Ovary (tissue), 3 donors: ENCODE data around the gene ZBTB14.

Experiments
- CTCF ChIP-seq, 3 donors: fragments of 450-650 bp in 2 of 3; fragments of 200-600 bp in 1 of 3; IDR thresholded peaks; one replicate each; pipeline versions ENCODE4 v1.5.1 to v1.8.0; 2016 to 2022; ENCODE audit warnings: antibody characterized with exemption in 3 of 3, mild to moderate bottlenecking in 1 of 3
- EP300 ChIP-seq: sonication (generic); formaldehyde crosslinking; IDR thresholded peaks from one replicate; pipeline ENCODE4 v1.6.1; 2017; ENCODE audit warnings: antibody characterized with exemption
- POLR2A ChIP-seq: fragments of 450-650 bp; IDR thresholded peaks from one replicate; pipeline ENCODE4 v1.6.1; 2017; ENCODE audit warnings: antibody characterized with exemption, mild to moderate bottlenecking, moderate library complexity
- donor health status: DM: no; HTN: no; CAD: no.

- TF ChIP-seq CTCF (IDR thresholded peaks at IDR 0.05) = no peak
- TF ChIP-seq POLR2A = no peak
- TF ChIP-seq EP300 = no peak
These were observed 18.6 kb downstream of the ZBTB14 start for GRCh38 chr18:5276947-5277346.
